GM23338 (cell line): ENCODE results near the gene DNAJC16. TPM values are rescaled to one million over a fixed set of nuclear protein-coding genes. Genes with fewer than 3 reads are reported as not detected.

Experiments used
- ATAC-seq: fragments of 200-7000 bp; cut with Tn5 transposase; 3 replicates; pipeline ENCODE4 v1.9.1; 2020
- DNase-seq: peaks from one replicate; pipeline ENCODE4 v3.0.0-alpha.2; 2015; ENCODE audit warnings: low spot score
- H2AFZ ChIP-seq: fragments of 200-600 bp; sonication (generic); 2 replicates; pipeline ENCODE4 v1.8.0; 2016; ENCODE audit warnings: antibody characterized with exemption, mild to moderate bottlenecking, moderate library complexity
- H3F3A ChIP-seq: fragments of 200-600 bp; sonication (generic); replicated peaks from 2 replicates; pipeline ENCODE4 v1.8.0; 2017; ENCODE audit warnings: antibody characterized with exemption, mixed run types, low read depth
- H3K27ac ChIP-seq: fragments of 200-600 bp; sonication (generic); 2 replicates; pipeline ENCODE4 v1.6.1; 2016; ENCODE audit warnings: low read depth
- H3K27me3 ChIP-seq: fragments of 200-600 bp; sonication (generic); 2 replicates; pipeline ENCODE4 v1.8.0; 2016; ENCODE audit warnings: mild to moderate bottlenecking, mixed run types, moderate library complexity; ENCODE audit not compliant: insufficient read depth
- H3K36me3 ChIP-seq: fragments of 200-600 bp; sonication (generic); 2 replicates; pipeline ENCODE4 v1.8.0; 2016; ENCODE audit warnings: mild to moderate bottlenecking; ENCODE audit not compliant: insufficient read depth
- H3K4me1 ChIP-seq: fragments of 200-600 bp; sonication (generic); 2 replicates; pipeline ENCODE4 v1.8.0; 2016; ENCODE audit warnings: mild to moderate bottlenecking, moderate library complexity; ENCODE audit not compliant: insufficient read depth
- H3K4me2 ChIP-seq: fragments of 200-600 bp; sonication (generic); 2 replicates; pipeline ENCODE4 v1.7.1; 2017; ENCODE audit warnings: mixed run types
- H3K4me3 ChIP-seq: fragments of 200-600 bp; sonication (generic); 2 replicates; pipeline ENCODE4 v1.6.1; 2016; ENCODE audit warnings: mixed run types
- H3K79me2 ChIP-seq: fragments of 200-600 bp; sonication (generic); replicated peaks from 2 replicates; pipeline ENCODE4 v1.8.0; 2017; ENCODE audit warnings: mild to moderate bottlenecking; ENCODE audit not compliant: insufficient read depth
- H3K9me2 ChIP-seq: fragments of 200-600 bp; sonication (generic); 2 replicates; pipeline ENCODE4 v1.8.0; 2017; ENCODE audit not compliant: insufficient read depth
- H4K20me1 ChIP-seq: fragments of 200-600 bp; sonication (generic); replicated peaks from 2 replicates; pipeline ENCODE4 v1.8.0; 2017; ENCODE audit warnings: mild to moderate bottlenecking; ENCODE audit not compliant: insufficient read depth
- H3K27ac Mint-ChIP-seq: 2 replicates; pipeline ENCODE4 v1.8.0; 2020; ENCODE audit warnings: inconsistent platforms, mild to moderate bottlenecking, moderate library complexity, mixed read lengths
- H3K27me3 Mint-ChIP-seq: 3 replicates; pipeline ENCODE4 v1.8.0; 2022; ENCODE audit warnings: low read depth, mild to moderate bottlenecking, moderate library complexity, mixed read lengths, inconsistent platforms; ENCODE audit not compliant: insufficient read depth, poor library complexity
- H3K36me3 Mint-ChIP-seq: 3 replicates; pipeline ENCODE4 v1.8.0; 2021; ENCODE audit warnings: low read depth, mild to moderate bottlenecking, inconsistent platforms, moderate library complexity, mixed read lengths
- H3K4me1 Mint-ChIP-seq: 3 replicates; pipeline ENCODE4 v1.8.0; 2020; ENCODE audit warnings: mild to moderate bottlenecking, inconsistent platforms, mixed read lengths
- H3K4me3 Mint-ChIP-seq: 3 replicates; pipeline ENCODE4 v1.8.0; 2021; ENCODE audit warnings: moderate library complexity, mild to moderate bottlenecking, inconsistent platforms, mixed read lengths
- H3K9me3 Mint-ChIP-seq: 3 replicates; pipeline ENCODE4 v1.8.0; 2020; ENCODE audit warnings: moderate library complexity, mild to moderate bottlenecking, inconsistent platforms, mixed read lengths
- CREB1 ChIP-seq: fragments of 250-450 bp; sonication (Bioruptor Pico); IDR thresholded peaks from 2 replicates; pipeline ENCODE4 v1.5.0; 2020; ENCODE audit warnings: low read depth, mild to moderate bottlenecking, moderate library complexity
- EZH2 ChIP-seq: fragments of 200-600 bp; sonication (generic); IDR thresholded peaks from one replicate; pipeline ENCODE4 v1.8.0; 2017; ENCODE audit warnings: antibody characterized with exemption, mild to moderate bottlenecking, low read depth; ENCODE audit not compliant: unreplicated experiment
- EZH2phosphoT487 ChIP-seq: fragments of 200-600 bp; sonication (generic); IDR thresholded peaks from one replicate; pipeline ENCODE4 v1.8.1; 2018; ENCODE audit warnings: antibody characterized with exemption; ENCODE audit not compliant: unreplicated experiment
- NANOG ChIP-seq: IDR thresholded peaks from 2 replicates; pipeline ENCODE4 v1.6.1; 2016; ENCODE audit warnings: antibody characterized with exemption, borderline replicate concordance
- STAT1 ChIP-seq: IDR thresholded peaks from one replicate; pipeline ENCODE4 v1.6.1; 2016; ENCODE audit warnings: antibody characterized with exemption; ENCODE audit not compliant: unreplicated experiment
- ZNF114 ChIP-seq: fragments of 250-450 bp; sonication (Bioruptor Pico); IDR thresholded peaks from 2 replicates; pipeline ENCODE4 v1.5.0; 2020; ENCODE audit warnings: mild to moderate bottlenecking, moderate library complexity
- ZNF331 ChIP-seq: fragments of 250-450 bp; sonication (Bioruptor Pico); IDR thresholded peaks from 2 replicates; pipeline ENCODE4 v1.5.0; 2020; ENCODE audit warnings: low read depth, mild to moderate bottlenecking, moderate library complexity
- ZNF462 ChIP-seq: fragments of 250-450 bp; sonication (Bioruptor Pico); IDR thresholded peaks from 2 replicates; pipeline ENCODE4 v1.5.0; 2020; ENCODE audit warnings: mild to moderate bottlenecking, moderate library complexity
- polyA plus RNA-seq: library from polyadenylated mRNA; unstranded; fragments of >200 nt; fragmentation: Nextera tagmentation; extraction: Ambion mirVana; gene quantifications from 2 replicates; pipeline ENCODE4 v1.2.1, GENCODE V29; 2016
- total RNA-seq: library from RNA; depleted of rRNA; stranded (reverse); fragments of >200 nt; shearing (Covaris generic); gene quantifications from 2 replicates; pipeline ENCODE4 v1.2.3, GENCODE V29; 2014
- TF ChIP-seq, protein P1 (sequence below): IDR thresholded peaks from one replicate; pipeline ENCODE4 v1.6.1; 2018; ENCODE audit warnings: antibody characterized with exemption; ENCODE audit not compliant: unreplicated experiment
- TF ChIP-seq, protein P2 (sequence below), 2 experiments: fragments of 200-600 bp in 1 of 2; sonication (generic) in 1 of 2; conservative IDR thresholded peaks; 2 replicates each; pipeline versions ENCODE4 v1.5.1 to v1.6.1; 2016 to 2017; ENCODE audit warnings: antibody characterized with exemption in 2 of 2, low read depth in 2 of 2, mild to moderate bottlenecking in 2 of 2, moderate library complexity in 1 of 2

Gene DNAJC16
- total and polyA plus RNA-seq, 2 experiments from 2014 or later = 6.3 to 18.0 TPM

- H3F3A ChIP-seq = peaks cover 7% of the 10 kb centered on the region; the same call in 1 of the 2 replicates
- DNase-seq (no peak), ATAC-seq (no peak)
- H3K4me3 Mint-ChIP-seq = no peak overlapping the region
- H3K4me1 Mint-ChIP-seq = peaks cover 19% of the 10 kb centered on the region
- H3K4me1 ChIP-seq = peaks cover 7% of the 10 kb centered on the region
- H3K27me3 ChIP-seq = no peaks in the 10 kb centered on the region
- H3K4me3 ChIP-seq = no peak overlapping the region
- H3K27ac Mint-ChIP-seq = no peak overlapping the region
- H3K27me3 Mint-ChIP-seq = peaks cover 4% of the 10 kb centered on the region
- H3K9me2 ChIP-seq = no peaks in the 10 kb centered on the region
- H3K27ac ChIP-seq = no peak overlapping the region
- H3K79me2 ChIP-seq = peaks cover 8% of the 10 kb centered on the region; the same call in 1 of the 2 replicates
- peaks cover 30% of the 10 kb centered on the region for H3K36me3 Mint-ChIP-seq
- H3K36me3 ChIP-seq = no peaks in the 10 kb centered on the region
- H3K9me3 Mint-ChIP-seq = no peaks in the 10 kb centered on the region
- H4K20me1 ChIP-seq = no peaks in the 10 kb centered on the region; the same call in none of the 2 replicates
- TF ChIP-seq NANOG = no peak
- no peak for TF ChIP-seq ZNF331 (CRISPR knock-in tag)
- no peak for TF ChIP-seq EZH2
- TF ChIP-seq STAT1 = no peak
- TF ChIP-seq ZNF114 (CRISPR knock-in tag) = no peak
- TF ChIP-seq, protein P1, sequence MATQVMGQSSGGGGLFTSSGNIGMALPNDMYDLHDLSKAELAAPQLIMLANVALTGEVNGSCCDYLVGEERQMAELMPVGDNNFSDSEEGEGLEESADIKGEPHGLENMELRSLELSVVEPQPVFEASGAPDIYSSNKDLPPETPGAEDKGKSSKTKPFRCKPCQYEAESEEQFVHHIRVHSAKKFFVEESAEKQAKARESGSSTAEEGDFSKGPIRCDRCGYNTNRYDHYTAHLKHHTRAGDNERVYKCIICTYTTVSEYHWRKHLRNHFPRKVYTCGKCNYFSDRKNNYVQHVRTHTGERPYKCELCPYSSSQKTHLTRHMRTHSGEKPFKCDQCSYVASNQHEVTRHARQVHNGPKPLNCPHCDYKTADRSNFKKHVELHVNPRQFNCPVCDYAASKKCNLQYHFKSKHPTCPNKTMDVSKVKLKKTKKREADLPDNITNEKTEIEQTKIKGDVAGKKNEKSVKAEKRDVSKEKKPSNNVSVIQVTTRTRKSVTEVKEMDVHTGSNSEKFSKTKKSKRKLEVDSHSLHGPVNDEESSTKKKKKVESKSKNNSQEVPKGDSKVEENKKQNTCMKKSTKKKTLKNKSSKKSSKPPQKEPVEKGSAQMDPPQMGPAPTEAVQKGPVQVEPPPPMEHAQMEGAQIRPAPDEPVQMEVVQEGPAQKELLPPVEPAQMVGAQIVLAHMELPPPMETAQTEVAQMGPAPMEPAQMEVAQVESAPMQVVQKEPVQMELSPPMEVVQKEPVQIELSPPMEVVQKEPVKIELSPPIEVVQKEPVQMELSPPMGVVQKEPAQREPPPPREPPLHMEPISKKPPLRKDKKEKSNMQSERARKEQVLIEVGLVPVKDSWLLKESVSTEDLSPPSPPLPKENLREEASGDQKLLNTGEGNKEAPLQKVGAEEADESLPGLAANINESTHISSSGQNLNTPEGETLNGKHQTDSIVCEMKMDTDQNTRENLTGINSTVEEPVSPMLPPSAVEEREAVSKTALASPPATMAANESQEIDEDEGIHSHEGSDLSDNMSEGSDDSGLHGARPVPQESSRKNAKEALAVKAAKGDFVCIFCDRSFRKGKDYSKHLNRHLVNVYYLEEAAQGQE = no peak
- TF ChIP-seq CREB1 (CRISPR knock-in tag) = no peak
- no peak for TF ChIP-seq EZH2phosphoT487
- TF ChIP-seq, protein P2, sequence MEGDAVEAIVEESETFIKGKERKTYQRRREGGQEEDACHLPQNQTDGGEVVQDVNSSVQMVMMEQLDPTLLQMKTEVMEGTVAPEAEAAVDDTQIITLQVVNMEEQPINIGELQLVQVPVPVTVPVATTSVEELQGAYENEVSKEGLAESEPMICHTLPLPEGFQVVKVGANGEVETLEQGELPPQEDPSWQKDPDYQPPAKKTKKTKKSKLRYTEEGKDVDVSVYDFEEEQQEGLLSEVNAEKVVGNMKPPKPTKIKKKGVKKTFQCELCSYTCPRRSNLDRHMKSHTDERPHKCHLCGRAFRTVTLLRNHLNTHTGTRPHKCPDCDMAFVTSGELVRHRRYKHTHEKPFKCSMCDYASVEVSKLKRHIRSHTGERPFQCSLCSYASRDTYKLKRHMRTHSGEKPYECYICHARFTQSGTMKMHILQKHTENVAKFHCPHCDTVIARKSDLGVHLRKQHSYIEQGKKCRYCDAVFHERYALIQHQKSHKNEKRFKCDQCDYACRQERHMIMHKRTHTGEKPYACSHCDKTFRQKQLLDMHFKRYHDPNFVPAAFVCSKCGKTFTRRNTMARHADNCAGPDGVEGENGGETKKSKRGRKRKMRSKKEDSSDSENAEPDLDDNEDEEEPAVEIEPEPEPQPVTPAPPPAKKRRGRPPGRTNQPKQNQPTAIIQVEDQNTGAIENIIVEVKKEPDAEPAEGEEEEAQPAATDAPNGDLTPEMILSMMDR (conservative IDR thresholded peaks at IDR 0.05; ENCODE audit: low read depth in 2 of 2) = no peak
- TF ChIP-seq ZNF462 (CRISPR knock-in tag) = no peak
- H3K4me2 ChIP-seq = no peak overlapping the region
- H2AFZ ChIP-seq = no peak overlapping the region
Observed at GRCh38 chr1:15515022-15515663, 11.5 kb upstream of the DNAJC16 start.
